GM12878 (cell line): ENCODE results near the gene RAPGEF1. TPM values are rescaled to one million over a fixed set of nuclear protein-coding genes. Genes with fewer than 3 reads are reported as not detected.
A peak's percentile ranks its signal among the peaks of the same experiment; 100 is the strongest.

Experiments used
- ATAC-seq: fragments of 200-7000 bp; cut with Tn5 transposase; 3 replicates; pipeline ENCODE4 v1.9.1; 2020; ENCODE audit warnings: mild to moderate bottlenecking, moderate library complexity
- BruUV-seq: library from RNA; stranded (reverse); fragments of 400-500 nt; replicated peaks from 2 replicates; lab custom pipeline; 2021; lab: Mats Ljungman, UMichigan
- CTCF ChIA-PET: fragments of 300-600 bp; sonication (Branson Sonifier 250); formaldehyde crosslinking; extraction: SDS; loops from one replicate; lab custom pipeline; 2021; ENCODE audit warnings: inconsistent platforms; lab: Yijun Ruan, JAX
- POLR2A ChIA-PET: fragments of 350-600 bp; formaldehyde crosslinking; extraction: SDS; loops from one replicate; lab custom pipeline; 2021; ENCODE audit warnings: inconsistent platforms; lab: Charles Lee
- RAD21 ChIA-PET: fragments of 300-600 bp; sonication (Branson Sonifier 250); formaldehyde crosslinking; loops from one replicate; lab custom pipeline; 2023; ENCODE audit warnings: antibody characterized with exemption; ENCODE audit not compliant: unreplicated experiment; lab: Charles Lee
- SMC1A ChIA-PET: fragments of 300-600 bp; sonication (Branson Sonifier 250); formaldehyde crosslinking; loops from one replicate; lab custom pipeline; 2023; ENCODE audit not compliant: unreplicated experiment, uncharacterized antibody; lab: Charles Lee
- DNase-seq: peaks from one replicate; pipeline ENCODE4 v3.0.0-alpha.2; 2011; ENCODE audit warnings: low read depth, low spot score
- FAIRE-seq: peaks from 3 replicates; lab custom pipeline; 2011; peaks lifted over from hg19 to GRCh38; lab: Jason Lieb, UNC
- H2AFZ ChIP-seq: 2 replicates; pipeline ENCODE4 v1.6.0; 2011; ENCODE audit warnings: low read depth, low read length, control low read depth; ENCODE audit not compliant: control insufficient read depth
- H3K27ac ChIP-seq: 2 replicates; pipeline ENCODE4 v1.5.1; 2011; ENCODE audit warnings: control low read depth; ENCODE audit not compliant: control insufficient read depth, insufficient read depth
- H3K27me3 ChIP-seq, 2 experiments: replicated peaks in 1 of 2; 2 replicates each; pipeline versions ENCODE4 v1.6.0 to v1.6.1; 2011; ENCODE audit warnings: low read length in 1 of 2; ENCODE audit not compliant: control insufficient read depth in 2 of 2, insufficient read depth in 2 of 2
- H3K36me3 ChIP-seq, 2 experiments: 2 replicates each; pipeline ENCODE4 v1.5.1; 2011; ENCODE audit warnings: low read length in 1 of 2; ENCODE audit not compliant: control insufficient read depth in 2 of 2, insufficient read depth in 2 of 2
- H3K4me1 ChIP-seq: 2 replicates; pipeline ENCODE4 v1.6.1; 2011; ENCODE audit warnings: mild to moderate bottlenecking, low read length, moderate library complexity, mixed read lengths; ENCODE audit not compliant: control insufficient read depth, insufficient read depth
- H3K4me2 ChIP-seq: 2 replicates; pipeline ENCODE4 v1.6.0; 2011; ENCODE audit warnings: control low read depth; ENCODE audit not compliant: control insufficient read depth, insufficient read depth
- H3K4me3 ChIP-seq: fragments of 200-600 bp; sonication (generic); 2 replicates; pipeline ENCODE4 v1.5.1; 2016
- H3K79me2 ChIP-seq: 2 replicates; pipeline ENCODE4 v1.6.0; 2011; ENCODE audit warnings: low read length; ENCODE audit not compliant: control insufficient read depth, insufficient read depth
- H3K9ac ChIP-seq: 2 replicates; pipeline ENCODE4 v1.8.0; 2011; ENCODE audit warnings: low read length, control low read depth, mixed read lengths; ENCODE audit not compliant: control insufficient read depth, insufficient read depth
- H3K9me3 ChIP-seq: replicated peaks from 3 replicates; pipeline ENCODE4 v1.5.1; 2011; ENCODE audit warnings: mild to moderate bottlenecking, low read length; ENCODE audit not compliant: control insufficient read depth, insufficient read depth
- H4K20me1 ChIP-seq: 2 replicates; pipeline ENCODE4 v1.6.0; 2011; ENCODE audit not compliant: control insufficient read depth, insufficient read depth
- CREB1 ChIP-seq: IDR thresholded peaks from 2 replicates; pipeline ENCODE4 v1.6.1; 2012; ENCODE audit warnings: low read depth, mild to moderate bottlenecking, inconsistent platforms
- KLF5 ChIP-seq: fragments of 450-650 bp; IDR thresholded peaks from 2 replicates; pipeline ENCODE4 v1.6.1; 2014; ENCODE audit warnings: mild to moderate bottlenecking; ENCODE audit not compliant: partially characterized antibody
- MXI1 ChIP-seq: fragments of 150-350 bp; IDR thresholded peaks from 2 replicates; pipeline ENCODE4 v1.6.1; 2011; ENCODE audit warnings: low read depth, mild to moderate bottlenecking, inconsistent platforms, low read length, improper control_type of control experiment
- MYB ChIP-seq: fragments of 150-350 bp; IDR thresholded peaks from 2 replicates; pipeline ENCODE4 v1.6.1; 2014; ENCODE audit warnings: mild to moderate bottlenecking, low read depth, low read length, borderline replicate concordance
- NR2F1 ChIP-seq: fragments of 450-650 bp; conservative IDR thresholded peaks from 2 replicates; pipeline ENCODE4 v1.6.1; 2017; ENCODE audit warnings: mild to moderate bottlenecking
- RBBP5 ChIP-seq: fragments of 200-600 bp; sonication (generic); conservative IDR thresholded peaks from 2 replicates; pipeline ENCODE4 v1.6.1; 2016
- SMAD1 ChIP-seq: fragments of 450-650 bp; IDR thresholded peaks from 2 replicates; pipeline ENCODE4 v1.6.1; 2018; ENCODE audit warnings: mild to moderate bottlenecking, low read depth; ENCODE audit not compliant: partially characterized antibody
- WGBS: methylation state at CpG from one replicate; pipeline ENCODE4 v1.1.6; 2016; ENCODE audit warnings: low lambda C conversion rate; ENCODE audit not compliant: insufficient replicate concordance, insufficient coverage; ENCODE audit errors: missing lambda C conversion rate; 5-methylcytosine and 5-hydroxymethylcytosine counted together
- in situ Hi-C: fragments of 300-500 bp; cut with MboI; formaldehyde crosslinking; loops from 9 replicates; pipeline ENCODE4 v1.14.3; 2018; ENCODE audit warnings: mixed read lengths
- intact Hi-C: fragments of 100-400 bp; cut with micrococcal nuclease; formaldehyde crosslinking; loops from one replicate; pipeline ENCODE4 v1.14.2; 2022; ENCODE audit not compliant: unreplicated experiment
- polyA plus RNA-seq, 11 experiments: library from polyadenylated mRNA; depleted of rRNA in 4 of 11; unstranded in 6 of 11; stranded (reverse) in 5 of 11; fragments of >200 nt; fragmentation: Nextera tagmentation in 4 of 11; fragmentation: Illumina TruSeq in 1 of 11; extraction: Ambion mirVana in 4 of 11; extraction: Trizol in 1 of 11; gene quantifications; 1 replicate in 1 of 11; 2 replicates in 10 of 11; pipeline versions ENCODE4 v1.2.1 to v1.2.3, GENCODE V29; 2011 to 2016; ENCODE audit warnings: inconsistent platforms in 2 of 11, missing spikeins in 2 of 11, low read depth in 1 of 11
- total RNA-seq, 4 experiments: library from RNA; depleted of rRNA in 3 of 4; stranded (reverse); fragments of >200 nt in 3 of 4; fragmentation: Illumina TruSeq in 1 of 4; extraction: Trizol in 1 of 4; gene quantifications; 2 replicates each; pipeline versions ENCODE4 v1.2.1 to v1.2.3, GENCODE V29; 2013 to 2021
- TF ChIP-seq, protein P1 (sequence below): fragments of 450-650 bp; IDR thresholded peaks from 2 replicates; pipeline ENCODE4 v1.6.1; 2018; ENCODE audit warnings: mild to moderate bottlenecking, low read depth, moderate library complexity; ENCODE audit not compliant: partially characterized antibody

RAPGEF1 gene
- total and polyA plus RNA-seq, 10 of the 15 experiments (the other 5 are each of a cell fraction or from before 2014, with no cell fraction given) = 0.42 to 113 (median 45.9) TPM

DNA sequence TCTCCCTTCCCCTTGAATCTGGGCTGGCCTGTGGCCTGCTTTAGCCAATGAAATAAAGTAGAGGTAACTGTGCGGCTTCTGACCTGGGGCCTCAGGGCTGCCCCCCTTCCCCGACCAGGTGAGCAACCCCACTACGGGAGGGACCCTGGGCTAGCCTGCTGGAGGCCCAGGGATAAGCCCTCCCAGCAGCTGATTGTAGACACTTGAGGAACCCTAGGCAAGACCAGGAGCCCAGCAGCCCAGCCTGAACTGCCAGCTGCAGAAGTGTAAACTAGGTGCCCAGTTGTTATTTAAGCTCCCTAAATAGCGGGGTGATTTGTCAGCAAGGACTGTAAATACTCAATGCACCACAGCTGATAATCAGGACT lies 41.3 kb downstream of the RAPGEF1 start:
- ChIA-PET RAD21 (interaction anchor here (0.6 to 6.0 kb wide), 3 partner anchors 10 to 21 kb away, joined by 3 to 30 read pairs (median 6); no protein-coding TSS in a partner anchor), POLR2A (interaction anchor here (2.6 to 6.0 kb wide), 2 partner anchors 11 to 20 kb away, joined by 6 to 39 read pairs; no protein-coding TSS in a partner anchor), SMC1A (interaction anchor here (1.8 to 10.7 kb wide), 4 partner anchors 11 to 34 kb away, joined by 5 to 122 read pairs (median 18); no protein-coding TSS in a partner anchor), CTCF (interaction anchor here (1.3 kb wide), 1 partner anchor 29 kb away, joined by 3 read pairs; no protein-coding TSS in a partner anchor)
- FAIRE-seq = no peak
- no peaks in the 10 kb centered on the region for H3K9me3 ChIP-seq
- H3K4me2 ChIP-seq = no peak overlapping the region
- no peak for DNase-seq
- BruUV-seq = no TSS peak
- peaks cover 27% of the 10 kb centered on the region for H3K4me1 ChIP-seq
- H3K79me2 ChIP-seq = peaks cover 95% of the 10 kb centered on the region
- no peak overlapping the region for H3K4me3 ChIP-seq
- in situ Hi-C loops = no loop called here
- intact Hi-C loops = no loop called here
- H3K27me3 ChIP-seq = no peaks in the 10 kb centered on the region
- no peaks in the 10 kb centered on the region; the same call in 1 of the 2 replicates for H4K20me1 ChIP-seq
- no peak for TF ChIP-seq CREB1
- TF ChIP-seq KLF5 = no peak
- no peak for TF ChIP-seq SMAD1
- TF ChIP-seq RBBP5 = no peak
- no peak for TF ChIP-seq NR2F1
- no peak for TF ChIP-seq MXI1
- TF ChIP-seq, protein P1, sequence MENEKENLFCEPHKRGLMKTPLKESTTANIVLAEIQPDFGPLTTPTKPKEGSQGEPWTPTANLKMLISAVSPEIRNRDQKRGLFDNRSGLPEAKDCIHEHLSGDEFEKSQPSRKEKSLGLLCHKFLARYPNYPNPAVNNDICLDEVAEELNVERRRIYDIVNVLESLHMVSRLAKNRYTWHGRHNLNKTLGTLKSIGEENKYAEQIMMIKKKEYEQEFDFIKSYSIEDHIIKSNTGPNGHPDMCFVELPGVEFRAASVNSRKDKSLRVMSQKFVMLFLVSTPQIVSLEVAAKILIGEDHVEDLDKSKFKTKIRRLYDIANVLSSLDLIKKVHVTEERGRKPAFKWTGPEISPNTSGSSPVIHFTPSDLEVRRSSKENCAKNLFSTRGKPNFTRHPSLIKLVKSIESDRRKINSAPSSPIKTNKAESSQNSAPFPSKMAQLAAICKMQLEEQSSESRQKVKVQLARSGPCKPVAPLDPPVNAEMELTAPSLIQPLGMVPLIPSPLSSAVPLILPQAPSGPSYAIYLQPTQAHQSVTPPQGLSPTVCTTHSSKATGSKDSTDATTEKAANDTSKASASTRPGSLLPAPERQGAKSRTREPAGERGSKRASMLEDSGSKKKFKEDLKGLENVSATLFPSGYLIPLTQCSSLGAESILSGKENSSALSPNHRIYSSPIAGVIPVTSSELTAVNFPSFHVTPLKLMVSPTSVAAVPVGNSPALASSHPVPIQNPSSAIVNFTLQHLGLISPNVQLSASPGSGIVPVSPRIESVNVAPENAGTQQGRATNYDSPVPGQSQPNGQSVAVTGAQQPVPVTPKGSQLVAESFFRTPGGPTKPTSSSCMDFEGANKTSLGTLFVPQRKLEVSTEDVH = no peak
- no peak for TF ChIP-seq MYB
- H3K36me3 ChIP-seq = peaks cover 8 to 15% of the 10 kb centered on the region in 2 experiments
- H3K9ac ChIP-seq = no peak overlapping the region
- WGBS = 96% methylated on average over 4 of the region's 4 CpGs
- peak; percentile 11; the same call in 1 of the 3 replicates for ATAC-seq
- H3K27ac ChIP-seq = 0 out of 2 replicates have a peak overlapping the region, but pooled peaks have one; percentile 9
- H2AFZ ChIP-seq = no peak overlapping the region
